Caki2 (cell line): ENCODE results near the gene NEDD4. TPM values are rescaled to one million over a fixed set of nuclear protein-coding genes. Genes with fewer than 3 reads are reported as not detected.
"Not testable (repeated sequence)": the region's sequence is repeated elsewhere in the genome, so short reads cannot be mapped to it uniquely, and the experiment has no call there.

Source experiments
- DNase-seq: peaks from one replicate; pipeline ENCODE4 v3.0.0-alpha.2; 2015; ENCODE audit warnings: low read depth
- in situ Hi-C: cut with HindIII; loops from 2 replicates; pipeline ENCODE4 v1.10.0; 2016; ENCODE audit warnings: low sequenced_read_pairs, low pct_unique_long_range_greater_than_20kb, mixed read lengths
- total RNA-seq: library from RNA; depleted of rRNA; stranded (reverse); fragments of >200 nt; shearing (Covaris generic); gene quantifications from 2 replicates; pipeline ENCODE4 v1.2.3, GENCODE V29; 2014; ENCODE audit warnings: low replicate concordance

The NEDD4 gene
- total RNA-seq, 1 experiment from 2014 or later: 11.9 TPM

DNA sequence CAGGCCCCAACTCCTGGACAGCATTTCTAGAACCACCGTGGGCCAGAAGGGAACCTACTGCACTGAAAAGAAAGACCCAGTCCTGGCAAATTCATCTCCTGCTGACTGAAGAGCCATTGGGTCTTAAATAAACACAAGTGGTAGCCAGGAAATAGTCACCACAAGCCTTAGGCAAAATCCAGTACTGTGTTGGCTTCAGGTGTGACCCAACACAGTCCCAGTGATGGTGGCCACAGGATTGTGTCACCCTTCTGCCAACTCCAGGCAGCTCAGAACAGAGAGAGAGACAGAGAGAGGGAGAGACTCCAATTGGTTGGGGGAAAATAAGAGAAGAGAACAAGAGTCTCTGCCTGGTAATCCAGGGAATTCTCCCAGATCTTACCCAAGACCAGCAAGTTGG, 23.1 kb downstream of the NEDD4 start:
- no peak for DNase-seq
- in situ Hi-C loops: no loop called here

DNA sequence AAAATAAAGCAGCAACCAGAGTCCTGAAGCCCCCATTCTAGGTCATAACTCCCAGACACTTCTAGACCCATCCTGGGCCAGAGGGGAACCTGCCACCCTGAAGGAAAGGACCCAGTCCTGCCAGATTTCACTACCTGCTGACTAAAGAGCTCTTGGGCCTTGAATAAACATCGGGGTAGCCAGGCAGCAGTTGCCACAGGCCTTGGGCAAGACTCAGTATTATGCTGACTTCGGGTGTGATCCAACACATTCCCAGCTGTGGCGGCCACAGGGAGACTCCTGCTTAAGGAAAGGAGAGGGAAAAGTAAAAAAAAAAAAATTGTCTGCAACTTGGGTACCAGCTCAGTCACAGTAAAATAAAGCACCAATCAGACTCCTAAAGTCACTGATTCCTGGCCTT, 23.8 kb downstream of the NEDD4 start:
- no peak for DNase-seq
- in situ Hi-C loops: no loop called here

DNA sequence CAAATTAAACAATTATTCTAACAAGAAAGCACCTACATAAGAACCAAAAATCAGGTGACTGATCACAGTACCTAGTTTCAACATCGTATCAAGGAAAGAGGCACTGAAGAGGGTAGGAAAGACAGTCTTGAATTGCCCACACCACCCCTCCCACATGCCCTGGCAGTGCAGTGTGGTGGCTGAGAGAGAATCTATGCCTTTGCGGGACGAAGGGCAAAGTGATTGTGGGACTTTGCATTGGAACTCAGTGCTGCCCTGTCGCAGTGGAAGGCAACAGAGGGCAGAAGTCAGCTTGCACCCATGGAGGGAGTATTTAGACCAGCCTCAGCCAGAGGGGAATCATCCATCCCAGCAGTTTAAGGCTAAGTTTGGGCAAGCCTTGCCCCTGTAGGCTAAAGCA, 24.5 kb downstream of the NEDD4 start:
- in situ Hi-C loops: no loop called here
- DNase-seq: no peak

DNA sequence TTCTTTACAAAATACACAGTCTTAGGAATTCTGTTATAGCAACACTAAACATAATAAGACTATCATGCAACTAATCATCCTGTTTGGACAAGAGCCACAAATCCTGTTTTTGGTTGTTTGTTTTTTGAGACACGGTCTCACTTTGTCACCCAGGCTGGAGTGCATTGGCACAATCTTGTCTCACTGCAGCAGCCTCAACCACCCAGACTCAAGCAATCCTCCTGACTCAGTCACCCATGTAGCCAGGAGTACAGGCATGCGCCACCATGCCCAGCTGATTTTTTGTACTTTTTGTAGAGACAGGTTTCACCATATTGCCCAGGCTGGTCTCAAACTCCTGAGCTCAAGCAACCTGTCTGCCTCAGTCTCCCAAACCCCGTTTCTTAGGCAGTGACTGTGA, 28.3 kb downstream of the NEDD4 start:
- in situ Hi-C loops: no loop called here
- no peak for DNase-seq

DNA sequence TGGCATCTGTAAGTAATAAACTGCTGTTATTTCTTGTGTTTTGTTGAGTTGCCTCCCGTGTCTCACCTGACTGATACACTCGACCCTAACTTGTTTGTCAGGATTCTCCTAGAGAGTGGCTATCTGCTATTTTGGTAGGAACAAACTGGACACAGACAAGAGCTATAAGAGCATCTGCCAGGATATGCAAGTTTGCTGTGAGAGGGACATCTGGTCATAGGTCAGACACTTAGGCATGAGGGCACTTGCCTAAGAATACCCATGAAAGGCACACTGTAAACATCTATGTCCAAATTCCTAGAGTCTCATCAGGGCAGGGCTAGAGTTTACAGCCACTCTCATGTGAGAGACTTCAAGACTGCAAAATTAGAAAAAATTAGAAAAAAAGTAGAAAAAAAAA, 32.5 kb downstream of the NEDD4 start:
- in situ Hi-C loops: no loop called here

DNA sequence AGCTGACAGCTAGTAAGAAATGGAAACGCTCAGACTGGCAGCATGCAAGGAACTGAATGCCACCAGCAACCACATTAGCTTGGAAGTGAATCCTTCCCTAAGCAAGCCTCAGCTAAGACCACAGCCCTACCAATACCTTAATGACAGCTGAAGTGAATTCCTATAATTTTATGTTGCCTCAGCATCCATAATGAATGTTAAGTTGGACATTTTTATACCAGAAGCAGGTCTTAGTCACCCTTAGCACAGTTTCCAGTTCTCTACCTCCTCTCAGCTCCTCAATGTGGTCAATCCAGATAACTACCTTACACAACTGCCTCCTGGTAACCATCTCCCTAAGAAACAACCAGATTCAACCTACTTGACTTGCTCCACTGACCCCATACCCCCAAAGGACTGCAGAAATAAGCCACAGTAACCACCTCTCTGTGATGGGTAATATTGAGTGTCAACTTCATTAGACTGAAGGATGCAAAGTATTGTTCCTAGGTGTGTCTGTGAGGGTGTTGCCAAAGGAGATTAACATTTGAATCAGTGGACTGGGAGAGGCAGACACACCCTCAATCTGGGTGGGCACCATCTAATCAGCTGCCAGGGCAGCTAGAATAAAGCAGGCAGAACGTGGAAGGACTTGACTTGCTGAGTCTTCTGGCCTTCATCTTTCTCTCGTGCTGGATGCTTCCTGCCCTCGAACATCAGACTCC, 33.5 kb downstream of the NEDD4 start:
- no peak for DNase-seq
- in situ Hi-C loops: no loop called here

More for the DNA sequence above, 32.5 kb downstream of the NEDD4 start:
- no peak for DNase-seq

DNA sequence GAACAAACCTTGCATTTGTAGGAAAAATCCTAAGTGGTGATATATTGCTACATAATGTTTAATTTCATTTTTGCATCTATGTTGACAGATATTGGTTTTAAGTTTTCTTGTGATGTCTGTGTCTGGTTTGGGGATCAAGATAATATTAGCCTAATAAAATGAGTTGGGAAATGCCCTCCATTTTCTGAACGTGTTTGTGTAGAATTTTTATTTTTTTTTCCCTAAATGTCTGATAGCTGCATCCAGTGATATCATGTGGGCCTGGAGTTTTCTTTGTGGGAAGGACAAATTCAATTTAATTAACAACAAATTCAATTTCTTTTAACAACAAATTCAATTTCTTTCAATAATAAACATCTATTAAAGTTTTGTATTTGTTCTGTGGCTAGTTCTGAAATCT, 35.1 kb downstream of the NEDD4 start:
- DNase-seq: no peak
- in situ Hi-C loops: no loop called here

DNA sequence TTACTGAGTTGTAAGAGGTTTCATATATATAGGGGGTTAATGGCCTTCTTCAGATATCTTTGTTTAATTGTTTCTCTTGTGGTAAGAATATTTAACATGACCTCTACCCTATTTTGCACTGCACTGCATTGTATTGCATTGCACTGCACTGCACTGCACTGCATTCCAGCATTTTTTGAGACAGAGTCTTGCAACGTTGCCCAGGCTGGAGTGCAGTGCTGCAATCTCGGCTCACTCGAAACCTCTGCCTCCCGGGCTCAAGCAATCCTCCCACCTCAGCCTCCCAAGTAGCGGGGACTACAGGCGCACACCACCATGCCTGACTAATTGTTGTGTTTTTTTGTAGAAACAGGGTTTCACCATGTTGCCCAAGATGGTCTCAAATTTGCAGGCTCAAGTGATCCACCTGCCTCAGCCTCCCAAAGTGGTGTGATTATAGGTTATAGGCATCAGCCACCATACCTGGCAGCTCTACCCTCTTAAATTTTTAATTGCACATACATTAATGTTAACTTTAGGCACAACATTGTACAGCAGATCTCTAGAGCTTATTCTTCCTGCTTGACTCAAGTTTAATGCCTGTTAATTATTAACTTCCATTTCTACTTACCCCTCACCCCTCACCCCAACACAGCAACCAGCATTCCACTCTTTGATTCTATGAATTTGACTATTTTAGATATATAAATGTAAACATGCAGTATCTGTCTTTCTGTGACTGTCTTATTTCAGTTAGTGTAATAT, 38.4 kb downstream of the NEDD4 start:
- in situ Hi-C loops: no loop called here
- no peak for DNase-seq

DNA sequence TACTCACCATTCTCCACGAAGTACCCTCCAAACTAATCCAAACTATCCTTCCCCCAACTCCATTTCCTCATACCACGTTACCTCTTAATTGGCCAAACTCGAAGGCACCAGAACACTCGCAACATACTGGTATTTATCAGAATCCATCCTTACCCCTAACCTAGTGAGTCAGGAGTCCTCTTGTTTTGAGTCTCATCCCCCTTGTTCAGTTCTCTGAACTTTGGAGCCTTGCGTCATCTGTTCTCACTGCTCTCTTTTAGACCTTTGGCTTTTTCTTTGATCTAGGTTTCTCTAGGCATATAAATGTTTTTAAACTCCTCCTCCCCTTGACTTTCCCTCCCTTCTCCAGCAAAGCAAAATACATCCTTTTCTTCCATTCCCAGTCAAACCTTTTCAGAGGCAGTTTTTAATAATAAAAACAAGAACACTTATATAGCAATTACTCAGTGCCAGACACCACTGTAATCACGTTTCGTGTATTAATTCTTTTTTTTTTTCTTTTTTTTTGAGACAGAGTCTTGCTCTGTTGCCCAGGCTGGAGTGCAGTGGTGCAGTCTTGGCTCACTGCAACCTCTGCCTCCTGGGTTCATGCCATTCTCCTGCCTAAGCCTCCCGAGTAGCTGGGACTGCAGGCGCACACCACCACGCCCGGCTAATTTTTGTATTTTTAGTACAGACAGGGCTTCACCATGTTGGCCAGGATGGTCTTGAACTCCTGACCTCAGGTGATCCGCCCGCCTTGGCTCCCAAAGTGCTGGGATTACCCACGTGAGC, 40.7 kb downstream of the NEDD4 start:
- DNase-seq, in situ Hi-C loops: not testable (repeated sequence)

DNA sequence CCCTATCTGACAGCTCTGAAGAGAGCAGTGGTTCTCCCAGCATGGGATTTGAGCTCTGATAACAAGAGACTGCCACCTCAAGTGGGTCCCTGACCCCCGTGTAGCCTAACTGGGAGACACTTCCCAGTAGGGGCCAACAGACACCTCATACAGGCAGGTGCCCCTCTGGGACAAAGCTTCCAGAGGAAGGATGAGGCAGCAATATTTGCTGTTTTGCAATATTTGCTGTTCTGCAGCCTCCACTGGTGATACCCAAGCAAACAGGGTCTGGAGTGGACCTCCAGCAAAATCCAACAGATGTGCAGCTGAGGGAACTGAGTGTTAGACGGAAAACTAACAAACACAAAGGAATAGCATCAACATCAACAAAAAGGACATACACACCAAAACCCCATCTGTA, 48.8 kb downstream of the NEDD4 start:
- in situ Hi-C loops, DNase-seq: not testable (repeated sequence)

DNA sequence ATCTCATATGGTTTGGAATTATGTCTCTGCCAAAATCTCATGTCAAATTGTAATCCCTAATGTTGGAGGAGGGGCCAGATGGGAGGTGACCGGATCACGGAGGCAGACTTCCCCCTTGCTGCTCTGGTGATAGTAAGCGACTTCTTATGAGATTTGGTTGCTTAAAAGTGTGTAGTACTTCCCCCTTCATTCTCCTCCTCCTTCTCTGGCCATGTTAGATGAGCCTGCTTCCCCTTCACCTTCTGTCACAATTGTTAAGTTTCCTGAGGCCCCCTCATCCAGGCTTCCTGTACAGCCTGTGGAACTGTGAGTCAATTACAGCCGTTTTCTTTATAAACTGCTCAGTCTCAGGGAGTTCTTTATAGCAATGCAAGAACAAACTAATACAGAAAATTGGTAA, 51.1 kb downstream of the NEDD4 start:
- in situ Hi-C loops: no loop called here

DNA sequence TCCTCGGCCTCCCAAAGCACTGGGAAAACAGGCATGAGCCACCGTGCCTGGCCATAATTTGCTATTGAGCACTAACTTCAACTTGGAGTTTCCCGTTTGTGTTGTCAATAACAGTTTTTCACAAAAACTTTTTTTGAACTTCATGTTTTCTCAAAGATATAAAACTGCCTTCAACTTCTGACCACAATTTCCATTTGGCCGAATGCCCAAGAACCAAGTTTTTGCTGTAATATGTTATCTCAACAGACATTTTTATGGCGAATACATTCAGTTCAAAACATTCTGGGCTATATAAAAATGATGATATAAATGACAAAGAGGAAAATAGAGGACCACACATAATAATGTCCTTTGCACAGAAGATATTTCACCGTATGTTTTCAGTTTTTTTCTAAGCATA, 56.4 kb downstream of the NEDD4 start:
- DNase-seq: no peak
- in situ Hi-C loops: no loop called here

More for the DNA sequence above, 51.1 kb downstream of the NEDD4 start:
- no peak for DNase-seq

DNA sequence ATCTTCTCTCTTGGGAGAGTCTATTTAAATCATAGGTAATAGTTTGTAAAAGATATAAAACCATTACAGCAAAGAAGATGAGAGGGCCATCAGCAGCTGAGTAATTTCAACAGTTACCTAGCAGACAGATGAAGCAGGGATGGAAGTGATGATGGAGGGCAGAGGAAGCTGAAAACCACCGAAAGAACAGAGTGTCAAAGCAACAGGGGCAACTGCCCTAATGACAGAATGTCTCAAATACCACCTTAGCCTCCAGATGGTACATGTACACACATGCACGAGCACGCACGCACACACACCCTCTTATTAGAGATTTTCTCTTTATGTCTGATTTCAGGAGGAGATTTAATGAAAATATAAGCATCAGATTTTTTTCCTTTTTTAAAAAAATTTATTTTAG, 64.5 kb downstream of the NEDD4 start:
- in situ Hi-C loops: no loop called here
- DNase-seq: no peak

DNA sequence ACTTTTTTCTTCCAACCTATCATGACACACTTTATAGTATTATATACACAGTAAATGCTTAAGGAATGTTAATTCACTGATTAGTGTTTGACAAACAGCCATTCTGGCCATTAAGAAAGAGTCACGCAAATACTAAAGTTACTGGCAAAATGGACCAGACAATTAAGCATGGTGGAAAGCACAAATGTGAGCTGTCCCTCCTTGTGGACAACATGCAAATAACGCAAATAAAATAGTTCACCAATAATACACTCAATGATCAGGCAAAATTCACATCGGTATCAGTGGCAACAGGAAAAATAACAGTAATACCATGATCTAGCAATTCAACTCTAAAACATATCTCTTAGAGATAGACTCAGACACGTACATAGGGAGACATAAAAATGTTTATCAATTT, 71.7 kb downstream of the NEDD4 start:
- no peak for DNase-seq
- in situ Hi-C loops: no loop called here

DNA sequence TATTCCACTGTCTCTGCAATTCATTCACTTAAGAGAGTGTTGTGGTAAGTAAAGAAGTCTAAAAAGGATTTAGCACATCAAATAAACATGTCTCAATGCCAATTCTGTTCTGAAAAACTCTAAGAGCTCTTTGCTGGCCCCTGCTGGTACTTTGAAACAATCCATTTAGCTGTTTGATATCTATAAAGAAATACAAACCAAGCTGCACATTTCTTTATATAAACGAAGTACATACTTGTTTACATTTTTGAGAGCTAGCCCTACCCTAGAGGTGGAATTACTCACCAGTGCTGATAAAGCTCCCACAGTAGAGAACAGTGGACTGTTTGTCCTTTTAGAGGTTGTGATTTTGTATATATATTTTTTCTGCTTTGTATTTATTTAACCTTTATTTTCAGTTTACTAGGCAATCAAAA, 75.5 kb downstream of the NEDD4 start:
- DNase-seq: peak; percentile 73
- in situ Hi-C loops: no loop called here

DNA sequence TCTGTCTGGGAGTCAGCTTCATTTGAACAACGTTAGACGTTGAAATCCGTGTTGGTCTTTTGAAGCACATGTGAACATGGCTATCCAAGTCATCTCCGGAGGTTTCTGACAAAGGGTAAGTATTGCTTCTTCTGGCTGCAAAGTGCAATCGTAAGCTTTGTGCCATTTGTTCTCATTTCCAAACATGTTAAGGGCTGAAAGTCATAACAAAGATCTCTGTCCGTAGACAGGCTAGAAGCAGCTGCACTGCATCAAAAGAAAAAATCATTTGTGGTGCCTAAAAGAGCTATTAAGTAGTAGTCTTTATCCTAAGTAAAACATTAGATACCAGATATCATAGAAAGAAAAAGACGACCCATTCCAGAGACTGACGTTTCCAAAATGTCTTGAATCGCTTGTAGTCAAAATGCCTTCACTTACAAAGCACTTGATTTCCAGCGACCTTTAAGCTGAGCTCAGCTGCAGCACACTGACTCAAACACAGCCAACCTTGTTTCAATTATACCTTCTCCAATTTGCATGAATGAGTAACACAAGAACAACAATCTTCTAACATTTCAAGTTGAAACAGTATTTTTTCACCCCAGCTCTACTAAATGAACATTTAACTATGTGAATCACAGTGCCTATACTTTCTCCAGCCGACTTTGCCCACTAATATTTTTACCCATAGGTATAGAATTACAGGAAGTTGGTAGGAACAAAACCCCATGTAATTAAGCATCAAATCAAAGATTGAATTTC, 76.6 kb downstream of the NEDD4 start:
- peak; percentile 57 for DNase-seq
- in situ Hi-C loops: no loop called here

DNA sequence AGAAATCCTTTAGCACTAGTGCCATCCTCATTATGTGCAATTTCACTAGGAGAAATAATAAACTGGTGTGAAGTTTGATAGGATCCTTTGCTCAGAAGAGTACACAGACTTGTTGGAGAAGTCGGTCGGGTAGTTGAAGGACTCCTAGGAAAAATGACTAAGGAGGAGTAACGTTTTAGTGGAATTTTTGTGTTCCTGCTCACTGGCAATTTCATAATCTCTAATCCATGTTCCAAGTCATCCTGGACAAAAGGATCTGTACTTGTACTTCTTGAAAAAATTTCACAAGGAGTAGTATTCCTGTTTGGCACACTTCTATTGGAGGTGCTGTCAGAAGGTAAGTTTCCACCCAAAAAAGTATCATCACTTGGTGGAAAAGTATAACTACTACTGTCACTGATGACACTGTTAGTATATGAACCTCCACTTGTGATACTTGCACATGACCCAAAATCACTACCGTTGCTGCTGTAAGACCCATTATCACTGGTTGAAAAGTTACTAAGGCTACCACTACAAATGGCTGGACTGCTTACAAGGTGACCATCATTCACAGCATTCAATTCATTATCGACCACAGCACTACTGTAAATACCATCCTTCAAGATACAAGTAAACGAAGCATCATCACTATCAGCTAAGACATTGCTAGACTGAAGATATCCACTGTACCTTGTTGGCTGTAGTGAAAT, 77.4 kb downstream of the NEDD4 start:
- peak; percentile 33 for DNase-seq
- in situ Hi-C loops: no loop called here

DNA sequence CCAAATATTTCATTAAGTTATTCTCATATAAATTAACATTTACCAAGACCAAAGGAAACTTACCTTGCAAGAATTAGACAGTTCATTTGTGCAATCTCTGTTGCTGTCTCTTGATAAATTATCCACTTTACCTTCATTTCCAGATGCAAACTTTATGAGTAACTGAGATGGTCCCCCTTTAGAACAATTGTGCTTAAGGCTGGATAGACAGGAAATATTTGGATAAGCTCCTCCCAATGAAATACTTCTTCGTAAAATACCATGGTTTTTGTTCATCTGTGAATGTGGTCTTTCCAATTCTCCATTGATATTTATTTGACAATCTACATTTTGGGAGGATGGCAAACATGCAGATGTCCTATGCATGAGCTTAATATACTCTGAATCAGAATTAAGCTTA, 78.2 kb downstream of the NEDD4 start:
- in situ Hi-C loops: no loop called here
- DNase-seq: no peak
